HG02938 (cell line): ENCODE data around the gene IRF1.
"Not testable (repeated sequence)": the region's sequence is repeated elsewhere in the genome, so short reads cannot be mapped to it uniquely, and the experiment has no call there.

Experiments
- ATAC-seq: cut with Tn5 transposase; IDR thresholded peaks from one replicate; pipeline ENCODE4 v1.9.1; 2021; ENCODE audit warnings: mild to moderate bottlenecking, moderate library complexity; ENCODE audit not compliant: unreplicated experiment

Gene IRF1

GRCh38 chr5:132490484-132491367 is at the start of gene IRF1:
Gene IRF1 (minus strand): TSS chr5:132490773. CDS start chr5:132489478, 1,295 bp downstream.
- ATAC-seq, result peak; percentile 82

- ATAC-seq, result no peak
Measured at GRCh38 chr5:132540149-132540548, 49.6 kb upstream of the IRF1 start.

- no peak for ATAC-seq
Measured at GRCh38 chr5:132539716-132540115, 49.1 kb upstream of the IRF1 start.

GRCh38 chr5:132530946-132531345 is 40.4 kb upstream of the IRF1 start:
- ATAC-seq, result no peak

- no peak for ATAC-seq
Measured at GRCh38 chr5:132528866-132529634, 38.5 kb upstream of the IRF1 start.

GRCh38 chr5:132528021-132528420 is 37.4 kb upstream of the IRF1 start:
- no peak for ATAC-seq

GRCh38 chr5:132526974-132527564 is 36.5 kb upstream of the IRF1 start:
- ATAC-seq, result no peak

- ATAC-seq, result no peak
Measured at GRCh38 chr5:132526290-132526973, 35.9 kb upstream of the IRF1 start.

GRCh38 chr5:132525299-132525724 is 34.7 kb upstream of the IRF1 start:
- ATAC-seq, result peak; percentile 77

GRCh38 chr5:132524877-132525276 is 34.3 kb upstream of the IRF1 start:
- not testable (repeated sequence) for ATAC-seq

GRCh38 chr5:132522067-132522466 is 31.5 kb upstream of the IRF1 start:
- ATAC-seq, result not testable (repeated sequence)

GRCh38 chr5:132513618-132514336 is 23.2 kb upstream of the IRF1 start:
- not testable (repeated sequence) for ATAC-seq

GRCh38 chr5:132510076-132510475 is 19.5 kb upstream of the IRF1 start:
- ATAC-seq, result no peak

GRCh38 chr5:132506094-132506692 is 15.6 kb upstream of the IRF1 start:
- peak; percentile 61 for ATAC-seq

- no peak for ATAC-seq
Measured at GRCh38 chr5:132505641-132506040, 15.1 kb upstream of the IRF1 start.

GRCh38 chr5:132504746-132505145 is 14.2 kb upstream of the IRF1 start:
- ATAC-seq, result no peak

- ATAC-seq, result no peak
Measured at GRCh38 chr5:132503244-132503643, 12.7 kb upstream of the IRF1 start.

- ATAC-seq, result no peak
Measured at GRCh38 chr5:132501961-132502931, 11.7 kb upstream of the IRF1 start.

- ATAC-seq, result no peak
Measured at GRCh38 chr5:132501629-132501956, 11.0 kb upstream of the IRF1 start.
